SK-N-MC (cell line): ENCODE results near the gene CXorf65.
A peak's percentile ranks its signal among the peaks of the same experiment; 100 is the strongest.

Source experiments
- DNase-seq: peaks from one replicate; pipeline ENCODE4 v3.0.0-alpha.2; 2011; ENCODE audit warnings: low read depth, low spot score
- H3K27ac ChIP-seq: fragments of 200-600 bp; sonication (generic); 2 replicates; pipeline ENCODE4 v1.5.1; 2016; ENCODE audit warnings: mixed run types
- H3K36me3 ChIP-seq: fragments of 200-600 bp; sonication (generic); 2 replicates; pipeline ENCODE4 v1.6.1; 2017; ENCODE audit warnings: antibody characterized with exemption, low read length, mixed read lengths; ENCODE audit not compliant: insufficient read depth
- H3K4me3 ChIP-seq: fragments of 200-600 bp; sonication (generic); 2 replicates; pipeline ENCODE4 v1.5.1; 2016
- H3K9ac ChIP-seq: fragments of 200-600 bp; sonication (generic); 2 replicates; pipeline ENCODE4 v1.8.0; 2017; ENCODE audit warnings: mixed run types, mixed read lengths; ENCODE audit not compliant: insufficient read length
- H3K9me3 ChIP-seq: fragments of 200-600 bp; sonication (generic); 2 replicates; pipeline ENCODE4 v1.6.1; 2017; ENCODE audit warnings: low read depth, mild to moderate bottlenecking, antibody characterized with exemption, low read length, moderate library complexity, mixed read lengths
- EZH2 ChIP-seq: fragments of 200-600 bp; sonication (generic); IDR thresholded peaks from one replicate; pipeline ENCODE4 v1.6.1; 2017; ENCODE audit warnings: antibody characterized with exemption
- FOXP2 ChIP-seq: optimal IDR thresholded peaks from 2 replicates; pipeline ENCODE3; 2011; ENCODE audit warnings: mild to moderate bottlenecking, moderate library complexity; ENCODE audit not compliant: insufficient read depth; ENCODE audit errors: extremely low read length, control extremely low read depth
- POLR2AphosphoS5 ChIP-seq: IDR thresholded peaks from 2 replicates; pipeline ENCODE4 v1.6.1; 2012; ENCODE audit warnings: mild to moderate bottlenecking, low read depth, low read length, borderline replicate concordance

The CXorf65 gene

GRCh38 chrX:71111141-71111843 is 4.8 kb upstream of the CXorf65 start, which contains the start of gene IL2RG:
Gene IL2RG, minus strand, starts transcription at chrX:71111577. Its CDS starts 38 bp downstream, at chrX:71111539.
- Histone ChIP-seq H3K9me3 (no peaks in the 10 kb centered on the region), H3K9ac (no peak within 1 kb of the TSS), H3K36me3 (no peaks in the 10 kb centered on the region), H3K4me3 (no peak within 1 kb of the TSS), H3K27ac (no peak within 1 kb of the TSS)
- TF ChIP-seq EZH2 (no peak), POLR2AphosphoS5 (no peak), FOXP2 (no peak)
- DNase-seq = no peak

- no peaks in the 10 kb centered on the region for H3K9me3 ChIP-seq
- H3K4me3 ChIP-seq = no peak overlapping the region
- H3K27ac ChIP-seq = no peak overlapping the region
- no peak for DNase-seq
- H3K9ac ChIP-seq = no peak overlapping the region
- no peak for TF ChIP-seq FOXP2
- TF ChIP-seq POLR2AphosphoS5 = no peak
- no peak for TF ChIP-seq EZH2
- no peaks in the 10 kb centered on the region for H3K36me3 ChIP-seq
Measured at GRCh38 chrX:71109051-71109450, 2.5 kb upstream of the CXorf65 start.

GRCh38 chrX:71107762-71108360 is 1.3 kb upstream of the CXorf65 start:
- Histone ChIP-seq H3K4me3 (no peak overlapping the region), H3K27ac (no peak overlapping the region), H3K9ac (no peak overlapping the region), H3K9me3 (no peaks in the 10 kb centered on the region), H3K36me3 (no peaks in the 10 kb centered on the region)
- no peak for TF ChIP-seq FOXP2
- TF ChIP-seq POLR2AphosphoS5 = no peak
- TF ChIP-seq EZH2 = no peak
- DNase-seq = no peak

GRCh38 chrX:71107245-71107644 is 705 bp upstream of the CXorf65 start:
- no peak for DNase-seq

GRCh38 chrX:71105628-71106027 is 912 bp downstream of the CXorf65 start:
- Histone ChIP-seq H3K9ac (no peak overlapping the region), H3K4me3 (no peak overlapping the region), H3K9me3 (no peaks in the 10 kb centered on the region), H3K36me3 (no peaks in the 10 kb centered on the region), H3K27ac (no peak overlapping the region)
- TF ChIP-seq POLR2AphosphoS5 = no peak
- no peak for TF ChIP-seq EZH2
- no peak for TF ChIP-seq FOXP2
- no peak for DNase-seq

More at GRCh38 chrX:71107245-71107644, 705 bp upstream of the CXorf65 start:
- H3K4me3 ChIP-seq = no peak overlapping the region
- H3K36me3 ChIP-seq = no peaks in the 10 kb centered on the region
- no peak overlapping the region for H3K9ac ChIP-seq
- no peak overlapping the region for H3K27ac ChIP-seq
- TF ChIP-seq EZH2 = no peak
- no peak for TF ChIP-seq POLR2AphosphoS5
- no peak for TF ChIP-seq FOXP2
- H3K9me3 ChIP-seq = no peaks in the 10 kb centered on the region

- no peaks in the 10 kb centered on the region for H3K9me3 ChIP-seq
- H3K4me3 ChIP-seq = peak overlapping the region; percentile 69
- peak overlapping the region; percentile 95 for H3K27ac ChIP-seq
- no peaks in the 10 kb centered on the region for H3K36me3 ChIP-seq
- DNase-seq = no peak
- H3K9ac ChIP-seq = peak overlapping the region; percentile 71
- TF ChIP-seq POLR2AphosphoS5 (0 out of 2 replicates have a peak, but pooled peaks have one; percentile 44), FOXP2 (no peak)
Measured at GRCh38 chrX:71103110-71103983, 3.2 kb downstream of the CXorf65 start.

GRCh38 chrX:71102292-71102691 is 4.2 kb downstream of the CXorf65 start:
- Histone ChIP-seq H3K4me3 (no peak overlapping the region), H3K36me3 (no peaks in the 10 kb centered on the region), H3K9me3 (no peaks in the 10 kb centered on the region), H3K27ac (peak overlapping the region; percentile 95), H3K9ac (no peak overlapping the region)
- DNase-seq = no peak
- no peak for TF ChIP-seq EZH2
- TF ChIP-seq FOXP2 = no peak
